H9 (cell line): ENCODE results near the gene TMPRSS6. TPM values are rescaled to one million over a fixed set of nuclear protein-coding genes. Genes with fewer than 3 reads are reported as not detected.

Experiments used
- DNase-seq: peaks from one replicate; pipeline ENCODE4 v3.0.0-alpha.2; 2017
- H2AFZ ChIP-seq: one replicate; pipeline ENCODE4 v1.6.1; 2013; ENCODE audit warnings: mild to moderate bottlenecking, low read length, control low read depth, moderate library complexity
- H2AK5ac ChIP-seq: 2 replicates; pipeline ENCODE4 v1.6.1; 2013; ENCODE audit warnings: low read length, control low read depth, mixed read lengths; ENCODE audit not compliant: insufficient read length
- H2BK120ac ChIP-seq: one replicate; pipeline ENCODE4 v1.6.1; 2013; ENCODE audit warnings: low read depth, mild to moderate bottlenecking, low read length, control low read depth, inconsistent platforms; ENCODE audit not compliant: poor library complexity, severe bottlenecking
- H2BK12ac ChIP-seq: 2 replicates; pipeline ENCODE4 v1.6.1; 2013; ENCODE audit warnings: low read length, control low read depth, mixed read lengths, low read depth; ENCODE audit not compliant: insufficient read length
- H2BK15ac ChIP-seq: 2 replicates; pipeline ENCODE4 v1.6.1; 2013; ENCODE audit warnings: low read depth, low read length, control low read depth
- H2BK20ac ChIP-seq: one replicate; pipeline ENCODE4 v1.6.1; 2013; ENCODE audit warnings: low read depth, mild to moderate bottlenecking, low read length, control low read depth, inconsistent platforms; ENCODE audit not compliant: poor library complexity, severe bottlenecking
- H2BK5ac ChIP-seq: 2 replicates; pipeline ENCODE4 v1.6.1; 2013; ENCODE audit warnings: low read length, control low read depth, mixed read lengths; ENCODE audit not compliant: insufficient read length
- H3K14ac ChIP-seq: 2 replicates; pipeline ENCODE4 v1.6.1; 2013; ENCODE audit warnings: low read length, control low read depth; ENCODE audit not compliant: insufficient read depth
- H3K18ac ChIP-seq: 2 replicates; pipeline ENCODE4 v1.6.1; 2013; ENCODE audit warnings: low read depth, mild to moderate bottlenecking, mixed read lengths, low read length, control low read depth; ENCODE audit not compliant: insufficient read length
- H3K23ac ChIP-seq: 2 replicates; pipeline ENCODE4 v1.6.1; 2013; ENCODE audit warnings: low read length, control low read depth, mixed read lengths, low read depth; ENCODE audit not compliant: insufficient read length
- H3K23me2 ChIP-seq: 2 replicates; pipeline ENCODE4 v1.6.1; 2013; ENCODE audit warnings: low read depth, mild to moderate bottlenecking, mixed read lengths, low read length, control low read depth; ENCODE audit not compliant: insufficient read length, poor library complexity, severe bottlenecking
- H3K27ac ChIP-seq: 2 replicates; pipeline ENCODE4 v1.5.1; 2013; ENCODE audit warnings: low read length, control low read depth, mixed read lengths, low read depth; ENCODE audit not compliant: insufficient read length
- H3K27me3 ChIP-seq: 2 replicates; pipeline ENCODE4 v1.6.1; 2013; ENCODE audit warnings: low read length, control low read depth, inconsistent platforms; ENCODE audit not compliant: insufficient read depth
- H3K4ac ChIP-seq: 2 replicates; pipeline ENCODE4 v1.6.1; 2013; ENCODE audit warnings: low read depth, mild to moderate bottlenecking, control low read depth, inconsistent platforms, low read length, moderate library complexity
- H3K4me1 ChIP-seq: 2 replicates; pipeline ENCODE4 v1.6.1; 2013; ENCODE audit warnings: low read length, control low read depth, inconsistent platforms; ENCODE audit not compliant: insufficient read depth
- H3K4me2 ChIP-seq: 2 replicates; pipeline ENCODE4 v1.6.1; 2013; ENCODE audit warnings: low read length, control low read depth, mixed read lengths; ENCODE audit not compliant: insufficient read length, insufficient read depth
- H3K56ac ChIP-seq: 2 replicates; pipeline ENCODE4 v1.6.1; 2013; ENCODE audit warnings: low read depth, mild to moderate bottlenecking, mixed read lengths, low read length, control low read depth; ENCODE audit not compliant: insufficient read length
- H3K79me1 ChIP-seq: 2 replicates; pipeline ENCODE4 v1.6.1; 2013; ENCODE audit warnings: low read depth, mild to moderate bottlenecking, moderate library complexity, low read length, control low read depth, inconsistent platforms; ENCODE audit not compliant: insufficient read depth, poor library complexity, severe bottlenecking
- H3K79me2 ChIP-seq: 2 replicates; pipeline ENCODE4 v1.6.1; 2013; ENCODE audit warnings: low read length, control low read depth, inconsistent platforms; ENCODE audit not compliant: insufficient read depth
- H3K9ac ChIP-seq: 2 replicates; pipeline ENCODE4 v1.6.1; 2013; ENCODE audit warnings: low read length, control low read depth, mixed read lengths; ENCODE audit not compliant: insufficient read length; ENCODE audit errors: extremely low read depth
- H3K9me3 ChIP-seq: one replicate; pipeline ENCODE4 v1.6.1; 2013; ENCODE audit warnings: low read depth, low read length, inconsistent platforms; ENCODE audit not compliant: control insufficient read depth
- H3T11ph ChIP-seq: one replicate; pipeline ENCODE4 v1.6.1; 2013; ENCODE audit warnings: mild to moderate bottlenecking, low read length, control low read depth, inconsistent platforms
- H4K20me1 ChIP-seq: one replicate; pipeline ENCODE4 v1.6.1; 2013; ENCODE audit not compliant: control insufficient read depth, insufficient read length, insufficient read depth
- H4K5ac ChIP-seq: 2 replicates; pipeline ENCODE4 v1.6.1; 2013; ENCODE audit warnings: low read depth, mild to moderate bottlenecking, mixed read lengths, low read length, control low read depth; ENCODE audit not compliant: insufficient read length
- H4K8ac ChIP-seq: replicated peaks from 2 replicates; pipeline ENCODE4 v1.6.1; 2013; ENCODE audit warnings: low read length, control low read depth, mixed read lengths, low read depth; ENCODE audit not compliant: insufficient read length
- H4K91ac ChIP-seq: 2 replicates; pipeline ENCODE4 v1.6.1; 2013; ENCODE audit warnings: low read depth, mild to moderate bottlenecking, moderate library complexity, mixed read lengths, low read length, control low read depth; ENCODE audit not compliant: insufficient read length
- H3K27ac Mint-ChIP-seq, 3 experiments: 2 replicates in 2 of 3; 3 replicates in 1 of 3; pipeline ENCODE4 v1.8.0; 2020 to 2021; ENCODE audit warnings: mixed read lengths in 3 of 3, mild to moderate bottlenecking in 1 of 3, moderate library complexity in 1 of 3
- H3K27me3 Mint-ChIP-seq: 2 replicates; pipeline ENCODE4 v1.8.0; 2021; ENCODE audit warnings: low read depth, mild to moderate bottlenecking, moderate library complexity, mixed read lengths
- H3K36me3 Mint-ChIP-seq, 3 experiments: 2 replicates in 2 of 3; 3 replicates in 1 of 3; pipeline ENCODE4 v1.8.0; 2020 to 2021; ENCODE audit warnings: low read depth in 3 of 3, mixed read lengths in 3 of 3; ENCODE audit not compliant: insufficient read depth in 1 of 3
- H3K4me1 Mint-ChIP-seq, 2 experiments: 2 replicates each; pipeline ENCODE4 v1.8.0; 2020; ENCODE audit warnings: mixed read lengths in 2 of 2
- H3K4me3 Mint-ChIP-seq, 2 experiments: 2 replicates in 1 of 2; 3 replicates in 1 of 2; pipeline ENCODE4 v1.8.0; 2020 to 2021; ENCODE audit warnings: mild to moderate bottlenecking in 2 of 2, mixed read lengths in 2 of 2, moderate library complexity in 1 of 2
- H3K9me3 Mint-ChIP-seq, 2 experiments: 2 replicates in 1 of 2; 3 replicates in 1 of 2; pipeline ENCODE4 v1.8.0; 2020; ENCODE audit warnings: mild to moderate bottlenecking in 2 of 2, mixed read lengths in 2 of 2, moderate library complexity in 1 of 2
- CTCF ChIP-seq: fragments of 200-600 bp; sonication (generic); conservative IDR thresholded peaks from 3 replicates; pipeline ENCODE4 v1.8.0; 2021; ENCODE audit warnings: antibody characterized with exemption, mild to moderate bottlenecking
- WGBS: extraction: QIAGEN DNeasy Blood & Tissue Kit; methylation state at CpG from one replicate; pipeline ENCODE4 v1.1.7; 2013; ENCODE audit warnings: missing lambda C conversion rate, low lambda C conversion rate, mixed read lengths; ENCODE audit not compliant: insufficient read length; ENCODE audit errors: extremely low coverage; 5-methylcytosine and 5-hydroxymethylcytosine counted together
- total RNA-seq: library from RNA; stranded (reverse); gene quantifications from 2 replicates; pipeline ENCODE4 v1.2.1, GENCODE V29; 2021

TMPRSS6 gene
- total RNA-seq, 1 experiment from 2014 or later, result not detected

GRCh38 chr22:37107816-37108621, 1.5 kb downstream of the TMPRSS6 start:
- Mint-ChIP-seq H3K9me3 (peaks cover 0 to 2% of the 10 kb centered on the region in 2 experiments; a peak in 2 of 5 replicates), H3K36me3 (no peaks in the 10 kb centered on the region), H3K4me3 (no peak overlapping the region), H3K27ac (no peak overlapping the region), H3K27me3 (peaks cover 20% of the 10 kb centered on the region), H3K4me1 (peaks cover 0 to 14% of the 10 kb centered on the region in 2 experiments; a peak in 2 of 4 replicates)
- no peak overlapping the region for H3T11ph ChIP-seq
- H2AFZ ChIP-seq, result no peak overlapping the region
- no CpG with 5 or more reads among the region's 18 CpGs for WGBS
- H4K5ac ChIP-seq, result no peak overlapping the region
- H4K8ac ChIP-seq, result no peak overlapping the region
- no peaks in the 10 kb centered on the region for H3K9me3 ChIP-seq
- no peak overlapping the region for H2BK120ac ChIP-seq
- H3K18ac ChIP-seq, result no peak overlapping the region
- H3K14ac ChIP-seq, result no peak overlapping the region
- no peak overlapping the region for H2BK15ac ChIP-seq
- H3K4ac ChIP-seq, result no peak overlapping the region
- H3K56ac ChIP-seq, result no peak overlapping the region
- no peak overlapping the region for H2BK12ac ChIP-seq
- no peak for TF ChIP-seq CTCF
- H3K9ac ChIP-seq, result no peak overlapping the region
- H4K20me1 ChIP-seq, result no peaks in the 10 kb centered on the region
- H3K23me2 ChIP-seq, result no peaks in the 10 kb centered on the region
- H3K4me1 ChIP-seq, result no peaks in the 10 kb centered on the region
- no peak overlapping the region for H4K91ac ChIP-seq
- no peak for DNase-seq
- no peak overlapping the region for H3K4me2 ChIP-seq
- H3K27ac ChIP-seq, result no peak overlapping the region
- H3K27me3 ChIP-seq, result no peaks in the 10 kb centered on the region
- H3K79me1 ChIP-seq, result no peaks in the 10 kb centered on the region
- no peaks in the 10 kb centered on the region for H3K79me2 ChIP-seq
- no peak overlapping the region for H2BK20ac ChIP-seq
- H2BK5ac ChIP-seq, result no peak overlapping the region
- H3K23ac ChIP-seq, result no peak overlapping the region
- no peak overlapping the region for H2AK5ac ChIP-seq
